NB4 (cell line): ENCODE results near the gene CLSTN2.

ENCODE experiments used
- DNase-seq: peaks from one replicate; pipeline ENCODE4 v3.0.0; 2010; ENCODE audit warnings: low read depth
- H3K4me3 ChIP-seq: one replicate; pipeline ENCODE4 v1.5.1; 2011; ENCODE audit warnings: mild to moderate bottlenecking, low read depth, low read length, moderate library complexity
- CTCF ChIP-seq: IDR thresholded peaks from one replicate; pipeline ENCODE4 v1.5.1; 2012; ENCODE audit warnings: low read depth, low read length
- MAX ChIP-seq: IDR thresholded peaks from 2 replicates; pipeline ENCODE4 v1.6.1; 2011; ENCODE audit warnings: low read depth, low read length
- MYC ChIP-seq: IDR thresholded peaks from 2 replicates; pipeline ENCODE4 v1.6.1; 2011; ENCODE audit warnings: low read depth, low read length
- POLR2A ChIP-seq: IDR thresholded peaks from 2 replicates; pipeline ENCODE4 v1.6.1; 2011; ENCODE audit warnings: mild to moderate bottlenecking; ENCODE audit not compliant: insufficient read length; ENCODE audit errors: extremely low read depth

CLSTN2 gene

GRCh38 chr3:140135461-140135860 is 200.5 kb downstream of the CLSTN2 start:
- no peak overlapping the region for H3K4me3 ChIP-seq
- no peak for TF ChIP-seq CTCF
- TF ChIP-seq POLR2A: no peak
- TF ChIP-seq MYC: no peak
- TF ChIP-seq MAX: no peak
- DNase-seq: no peak

- no peak for TF ChIP-seq CTCF
- TF ChIP-seq MAX: no peak
- no peak for TF ChIP-seq POLR2A
- TF ChIP-seq MYC: no peak
- no peak for DNase-seq
- H3K4me3 ChIP-seq: no peak overlapping the region
Measured at GRCh38 chr3:140143367-140144069, 208.5 kb downstream of the CLSTN2 start.

DNA sequence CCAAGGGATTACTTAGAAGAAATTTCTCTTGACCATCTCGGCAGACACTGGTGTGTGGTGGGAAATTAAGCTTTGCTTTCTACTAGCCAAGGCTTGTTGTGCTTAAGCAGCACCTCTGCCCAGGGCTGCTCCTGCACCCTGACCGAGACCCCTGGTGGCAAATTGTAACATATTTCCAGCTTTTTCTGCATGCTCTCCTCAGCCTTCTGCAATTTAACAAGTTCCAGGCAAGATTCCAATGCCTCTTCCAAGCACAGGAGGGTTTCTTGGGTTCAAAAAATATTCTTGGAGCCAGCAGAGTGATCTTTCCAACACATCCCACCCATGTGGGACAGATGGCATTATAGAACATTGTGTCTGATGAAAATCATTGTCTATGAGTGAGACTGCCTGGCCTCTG is 210.5 kb downstream of the CLSTN2 start:
- TF ChIP-seq MAX (no peak), POLR2A (no peak), CTCF (no peak), MYC (no peak)
- no peak for DNase-seq

DNA sequence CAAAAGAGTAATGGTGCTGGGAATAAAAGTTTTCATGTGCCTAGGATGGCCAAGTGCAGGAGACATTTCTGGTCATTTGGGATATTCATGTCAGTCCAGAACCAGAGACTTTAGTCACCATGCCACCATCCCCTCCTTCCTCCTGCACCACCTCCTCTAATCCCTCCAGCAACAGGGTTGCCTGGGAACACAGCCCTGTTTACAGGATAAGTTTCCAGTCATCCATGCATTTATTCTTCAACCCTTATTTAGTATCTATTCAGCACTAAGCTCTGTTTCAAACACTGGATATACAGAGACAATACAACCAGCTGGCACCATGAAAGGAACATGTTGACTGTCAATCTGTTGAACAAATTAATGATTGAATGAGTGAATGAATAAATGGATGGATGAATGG is 211.7 kb downstream of the CLSTN2 start:
- no peak for DNase-seq
- no peak overlapping the region for H3K4me3 ChIP-seq
- no peak for TF ChIP-seq MYC
- no peak for TF ChIP-seq POLR2A
- no peak for TF ChIP-seq CTCF
- TF ChIP-seq MAX: no peak

More for the DNA sequence above, 210.5 kb downstream of the CLSTN2 start:
- H3K4me3 ChIP-seq: no peak overlapping the region

GRCh38 chr3:140147965-140148490 is 213.0 kb downstream of the CLSTN2 start:
- no peak overlapping the region for H3K4me3 ChIP-seq
- TF ChIP-seq MAX (no peak), CTCF (no peak), POLR2A (no peak), MYC (no peak)
- DNase-seq: no peak
